ENCODE measurements around the gene HHATL. TPM values are rescaled to one million over a fixed set of nuclear protein-coding genes. Genes with fewer than 3 reads are reported as not detected.

Gene HHATL
- total and polyA plus RNA-seq, 2 donors (not counting 1 experiment from before 2014, with no cell fraction given), result not detected

- peaks cover 13% of the 10 kb centered on the region for H3K4me1 ChIP-seq (ENCODE audit: control insufficient read depth, extremely low read depth, insufficient read depth, low read length)
- peak; percentile 93 to 98 for DNase-seq (ENCODE audit: low read depth in 2 of 2)
- no peaks in the 10 kb centered on the region for H3K79me2 ChIP-seq (ENCODE audit: control insufficient read depth, insufficient read depth, low read length)
- no peak overlapping the region for H3K9ac ChIP-seq (ENCODE audit: insufficient read depth, low read length)
- H3K27ac ChIP-seq (ENCODE audit: insufficient read depth, low read length), result no peak overlapping the region
- no peaks in the 10 kb centered on the region for H3K36me3 ChIP-seq (ENCODE audit: control insufficient read depth, insufficient read depth, low read length)
- H3K4me2 ChIP-seq (ENCODE audit: extremely low read depth, insufficient read depth, low read length), result no peak overlapping the region
- H3K9me3 ChIP-seq (ENCODE audit: control insufficient read depth, insufficient read depth, low read depth, low read length), result no peaks in the 10 kb centered on the region
- H3K4me3 ChIP-seq (replicated peaks in 1 of 4; ENCODE audit: control extremely low read depth in 1 of 4, insufficient read depth in 1 of 4, low read depth in 3 of 4, low read length in 4 of 4), result no peak overlapping the region
- H3K27me3 ChIP-seq (ENCODE audit: control insufficient read depth, insufficient read depth, low read length), result peaks cover 15% of the 10 kb centered on the region
- no peaks in the 10 kb centered on the region for H4K20me1 ChIP-seq (ENCODE audit: control insufficient read depth, extremely low read depth, insufficient read depth, low read length)
- H2AFZ ChIP-seq (ENCODE audit: low read length), result no peak overlapping the region
- no peak for TF ChIP-seq CTCF (conservative IDR thresholded peaks at IDR 0.05 in 1 of 2, IDR thresholded peaks at IDR 0.05 in 1 of 2; ENCODE audit: low read depth in 1 of 2, low read length in 2 of 2)
- no peak for TF ChIP-seq EZH2 (IDR thresholded peaks at IDR 0.05; ENCODE audit: low read length, missing control alignments)
These were observed 18.6 kb downstream of the HHATL start for GRCh38 chr3:42683875-42684598.

GRCh38 chr3:42682301-42683070 is 20.1 kb downstream of the HHATL start:
- TF ChIP-seq EZH2 (IDR thresholded peaks at IDR 0.05; ENCODE audit: low read length, missing control alignments) (no peak), CTCF (conservative IDR thresholded peaks at IDR 0.05 in 1 of 2, IDR thresholded peaks at IDR 0.05 in 1 of 2; ENCODE audit: low read depth in 1 of 2, low read length in 2 of 2) (no peak)
- Histone ChIP-seq H3K36me3 (ENCODE audit: control insufficient read depth, insufficient read depth, low read length) (no peaks in the 10 kb centered on the region), H3K4me3 (replicated peaks in 1 of 4; ENCODE audit: control extremely low read depth in 1 of 4, insufficient read depth in 1 of 4, low read depth in 3 of 4, low read length in 4 of 4) (no peak overlapping the region), H2AFZ (ENCODE audit: low read length) (no peak overlapping the region), H3K27me3 (ENCODE audit: control insufficient read depth, insufficient read depth, low read length) (peaks cover 15% of the 10 kb centered on the region), H3K4me2 (ENCODE audit: extremely low read depth, insufficient read depth, low read length) (no peak overlapping the region), H3K27ac (ENCODE audit: insufficient read depth, low read length) (no peak overlapping the region), H3K9ac (ENCODE audit: insufficient read depth, low read length) (no peak overlapping the region), H3K9me3 (ENCODE audit: control insufficient read depth, insufficient read depth, low read depth, low read length) (no peaks in the 10 kb centered on the region), H3K4me1 (ENCODE audit: control insufficient read depth, extremely low read depth, insufficient read depth, low read length) (peaks cover 13% of the 10 kb centered on the region), H3K79me2 (ENCODE audit: control insufficient read depth, insufficient read depth, low read length) (no peaks in the 10 kb centered on the region), H4K20me1 (ENCODE audit: control insufficient read depth, extremely low read depth, insufficient read depth, low read length) (no peaks in the 10 kb centered on the region)
- no peak for DNase-seq (ENCODE audit: low read depth in 2 of 2)

GRCh38 chr3:42681361-42682038 is 21.1 kb downstream of the HHATL start:
- peak in 1 of 2 donors; percentile 22 for DNase-seq (ENCODE audit: low read depth in 2 of 2)
- Histone ChIP-seq H3K79me2 (ENCODE audit: control insufficient read depth, insufficient read depth, low read length) (no peaks in the 10 kb centered on the region), H3K4me3 (replicated peaks in 1 of 4; ENCODE audit: control extremely low read depth in 1 of 4, insufficient read depth in 1 of 4, low read depth in 3 of 4, low read length in 4 of 4) (no peak overlapping the region), H3K4me1 (ENCODE audit: control insufficient read depth, extremely low read depth, insufficient read depth, low read length) (peaks cover 13% of the 10 kb centered on the region), H3K27ac (ENCODE audit: insufficient read depth, low read length) (no peak overlapping the region), H3K4me2 (ENCODE audit: extremely low read depth, insufficient read depth, low read length) (no peak overlapping the region), H3K36me3 (ENCODE audit: control insufficient read depth, insufficient read depth, low read length) (no peaks in the 10 kb centered on the region), H4K20me1 (ENCODE audit: control insufficient read depth, extremely low read depth, insufficient read depth, low read length) (no peaks in the 10 kb centered on the region), H3K9ac (ENCODE audit: insufficient read depth, low read length) (no peak overlapping the region), H3K27me3 (ENCODE audit: control insufficient read depth, insufficient read depth, low read length) (peaks cover 12% of the 10 kb centered on the region), H3K9me3 (ENCODE audit: control insufficient read depth, insufficient read depth, low read depth, low read length) (no peaks in the 10 kb centered on the region), H2AFZ (ENCODE audit: low read length) (no peak overlapping the region)
- TF ChIP-seq EZH2 (IDR thresholded peaks at IDR 0.05; ENCODE audit: low read length, missing control alignments), result no peak
- TF ChIP-seq CTCF (conservative IDR thresholded peaks at IDR 0.05 in 1 of 2, IDR thresholded peaks at IDR 0.05 in 1 of 2; ENCODE audit: low read depth in 1 of 2, low read length in 2 of 2), result no peak

All from fibroblast of lung (primary cell).